Measurements from ENCODE around the gene CTDSPL.
A peak's percentile ranks its signal among the peaks of the same experiment; 100 is the strongest.

Gene CTDSPL

GRCh38 chr3:37832480-37832879 lies 29.2 kb upstream of the CTDSPL start:
- no peaks in the 10 kb centered on the region for H3K9me3 Mint-ChIP-seq
- H3K27ac Mint-ChIP-seq: no peak overlapping the region
- H3K27me3 Mint-ChIP-seq: no peaks in the 10 kb centered on the region
- H3K4me3 Mint-ChIP-seq: no peak overlapping the region
- intact Hi-C loops (cut with micrococcal nuclease): no loop called here
- H3K4me1 Mint-ChIP-seq (ENCODE audit: low read depth): no peaks in the 10 kb centered on the region
- H3K36me3 Mint-ChIP-seq (ENCODE audit: low read depth): no peaks in the 10 kb centered on the region

GRCh38 chr3:37833302-37834186 lies 28.1 kb upstream of the CTDSPL start:
- H3K9me3 Mint-ChIP-seq: no peaks in the 10 kb centered on the region
- H3K4me3 Mint-ChIP-seq: no peak overlapping the region
- intact Hi-C loops (cut with micrococcal nuclease): no loop called here
- H3K27me3 Mint-ChIP-seq: no peaks in the 10 kb centered on the region
- H3K4me1 Mint-ChIP-seq (ENCODE audit: low read depth): peaks cover 6% of the 10 kb centered on the region
- no peak overlapping the region for H3K27ac Mint-ChIP-seq
- no peaks in the 10 kb centered on the region for H3K36me3 Mint-ChIP-seq (ENCODE audit: low read depth)

GRCh38 chr3:37836589-37836988 lies 25.1 kb upstream of the CTDSPL start:
- Mint-ChIP-seq H3K27me3 (no peaks in the 10 kb centered on the region), H3K36me3 (ENCODE audit: low read depth) (no peaks in the 10 kb centered on the region), H3K4me3 (no peak overlapping the region), H3K9me3 (no peaks in the 10 kb centered on the region), H3K4me1 (ENCODE audit: low read depth) (peaks cover 6% of the 10 kb centered on the region), H3K27ac (no peak overlapping the region)
- intact Hi-C loops (cut with micrococcal nuclease): no loop called here

GRCh38 chr3:37847689-37848088 lies 14.0 kb upstream of the CTDSPL start:
- Mint-ChIP-seq H3K27me3 (no peaks in the 10 kb centered on the region), H3K4me1 (ENCODE audit: low read depth) (no peaks in the 10 kb centered on the region), H3K4me3 (no peak overlapping the region), H3K36me3 (ENCODE audit: low read depth) (peaks cover 6% of the 10 kb centered on the region), H3K9me3 (no peaks in the 10 kb centered on the region), H3K27ac (no peak overlapping the region)
- intact Hi-C loops (cut with micrococcal nuclease): no loop called here

GRCh38 chr3:37849146-37849923 lies 12.3 kb upstream of the CTDSPL start:
- Mint-ChIP-seq H3K4me3 (no peak overlapping the region), H3K27ac (no peak overlapping the region)

GRCh38 chr3:37852097-37852496 lies 9.6 kb upstream of the CTDSPL start:
- no peaks in the 10 kb centered on the region for H3K27me3 Mint-ChIP-seq
- no peak overlapping the region for H3K4me3 Mint-ChIP-seq
- peaks cover 6% of the 10 kb centered on the region for H3K36me3 Mint-ChIP-seq (ENCODE audit: low read depth)
- H3K4me1 Mint-ChIP-seq (ENCODE audit: low read depth): peaks cover 6% of the 10 kb centered on the region
- intact Hi-C loops (cut with micrococcal nuclease): loop anchor here (10.0 kb wide), 1 partner anchor 643 kb away; the partner anchor contains the start of gene EXOG
- H3K27ac Mint-ChIP-seq: no peak overlapping the region
- no peaks in the 10 kb centered on the region for H3K9me3 Mint-ChIP-seq

More at GRCh38 chr3:37849146-37849923, 12.3 kb upstream of the CTDSPL start:
- Mint-ChIP-seq H3K4me1 (ENCODE audit: low read depth) (no peaks in the 10 kb centered on the region), H3K9me3 (no peaks in the 10 kb centered on the region), H3K27me3 (no peaks in the 10 kb centered on the region), H3K36me3 (ENCODE audit: low read depth) (peaks cover 6% of the 10 kb centered on the region)
- intact Hi-C loops (cut with micrococcal nuclease): no loop called here

- H3K4me3 Mint-ChIP-seq: no peak overlapping the region
- intact Hi-C loops (cut with micrococcal nuclease): loop anchor here (10.0 kb wide), 1 partner anchor 642 kb away; the partner anchor contains the start of gene EXOG
- no peaks in the 10 kb centered on the region for H3K27me3 Mint-ChIP-seq
- peaks cover 6% of the 10 kb centered on the region for H3K36me3 Mint-ChIP-seq (ENCODE audit: low read depth)
- no peaks in the 10 kb centered on the region for H3K9me3 Mint-ChIP-seq
- H3K4me1 Mint-ChIP-seq (ENCODE audit: low read depth): peaks cover 13% of the 10 kb centered on the region
- H3K27ac Mint-ChIP-seq: no peak overlapping the region
These were observed 8.9 kb upstream of the CTDSPL start for GRCh38 chr3:37852771-37853170.

GRCh38 chr3:37853691-37854413 lies 7.8 kb upstream of the CTDSPL start:
- Mint-ChIP-seq H3K4me3 (no peak overlapping the region), H3K27me3 (no peaks in the 10 kb centered on the region), H3K9me3 (no peaks in the 10 kb centered on the region), H3K36me3 (ENCODE audit: low read depth) (peaks cover 6% of the 10 kb centered on the region), H3K4me1 (ENCODE audit: low read depth) (peaks cover 14% of the 10 kb centered on the region), H3K27ac (no peak overlapping the region)
- intact Hi-C loops (cut with micrococcal nuclease): loop anchor here (10.0 kb wide), 1 partner anchor 641 kb away; the partner anchor contains the start of gene EXOG

GRCh38 chr3:37855363-37855970 lies 6.2 kb upstream of the CTDSPL start:
- no peak overlapping the region for H3K4me3 Mint-ChIP-seq
- H3K27me3 Mint-ChIP-seq: no peaks in the 10 kb centered on the region
- peaks cover 6% of the 10 kb centered on the region for H3K36me3 Mint-ChIP-seq (ENCODE audit: low read depth)
- intact Hi-C loops (cut with micrococcal nuclease): loop anchor here (1.0 to 10.0 kb wide), 2 partner anchors 112 to 639 kb away; partner anchors contain the start of gene EXOG
- no peak overlapping the region for H3K27ac Mint-ChIP-seq
- H3K4me1 Mint-ChIP-seq (ENCODE audit: low read depth): peaks cover 20% of the 10 kb centered on the region
- H3K9me3 Mint-ChIP-seq: no peaks in the 10 kb centered on the region

- Mint-ChIP-seq H3K27ac (no peak overlapping the region), H3K4me1 (ENCODE audit: low read depth) (peaks cover 29% of the 10 kb centered on the region), H3K9me3 (no peaks in the 10 kb centered on the region), H3K4me3 (no peak overlapping the region), H3K27me3 (no peaks in the 10 kb centered on the region), H3K36me3 (ENCODE audit: low read depth) (no peaks in the 10 kb centered on the region)
- intact Hi-C loops (cut with micrococcal nuclease): loop anchor here (10.0 kb wide), 1 partner anchor 638 kb away; the partner anchor contains the start of gene EXOG
These were observed 5.3 kb upstream of the CTDSPL start for GRCh38 chr3:37856381-37856780.

GRCh38 chr3:37858742-37859141 lies 2.9 kb upstream of the CTDSPL start:
- peaks cover 43% of the 10 kb centered on the region for H3K4me1 Mint-ChIP-seq (ENCODE audit: low read depth)
- no peak overlapping the region for H3K4me3 Mint-ChIP-seq
- no peak overlapping the region for H3K27ac Mint-ChIP-seq
- peaks cover 11% of the 10 kb centered on the region for H3K27me3 Mint-ChIP-seq
- peaks cover 6% of the 10 kb centered on the region for H3K36me3 Mint-ChIP-seq (ENCODE audit: low read depth)
- H3K9me3 Mint-ChIP-seq: no peaks in the 10 kb centered on the region
- intact Hi-C loops (cut with micrococcal nuclease): loop anchor here (10.0 kb wide), 1 partner anchor 636 kb away; the partner anchor contains the start of gene EXOG

GRCh38 chr3:37859354-37859753 lies 2.3 kb upstream of the CTDSPL start:
- Mint-ChIP-seq H3K27me3 (peaks cover 11% of the 10 kb centered on the region), H3K36me3 (ENCODE audit: low read depth) (peaks cover 6% of the 10 kb centered on the region), H3K9me3 (no peaks in the 10 kb centered on the region), H3K4me3 (no peak overlapping the region), H3K4me1 (ENCODE audit: low read depth) (peaks cover 43% of the 10 kb centered on the region), H3K27ac (no peak overlapping the region)
- intact Hi-C loops (cut with micrococcal nuclease): loop anchor here (10.0 kb wide), 1 partner anchor 635 kb away; the partner anchor contains the start of gene EXOG

- intact Hi-C loops (cut with micrococcal nuclease): loop anchor here (10.0 kb wide), 1 partner anchor 635 kb away; the partner anchor contains the start of gene EXOG
- Mint-ChIP-seq H3K27me3 (peaks cover 11% of the 10 kb centered on the region), H3K4me1 (ENCODE audit: low read depth) (peaks cover 43% of the 10 kb centered on the region), H3K36me3 (ENCODE audit: low read depth) (peaks cover 6% of the 10 kb centered on the region), H3K27ac (peak overlapping the region; percentile 86), H3K4me3 (no peak overlapping the region), H3K9me3 (no peaks in the 10 kb centered on the region)
These were observed 1.8 kb upstream of the CTDSPL start for GRCh38 chr3:37859908-37860199.

Data from dendritic cell treated with granulocyte-macrophage colony-stimulating factor and Interleukin-4, amounts not matched to agents 40 ng/mL and 50 ng/mL, for 4 days (primary cell).